OCI-M2 (cell line): Measurements from ENCODE around the gene TTC3.

Experiments
- DNase-seq: peaks from one replicate; lab custom pipeline; 2025; ENCODE audit not compliant: unreplicated experiment; lab: John Stamatoyannopoulos, UW

The TTC3 gene

GRCh38 chr21:37193006-37193405 is 120.0 kb downstream of the TTC3 start:
- no peak for DNase-seq

GRCh38 chr21:37193676-37194075 is 120.6 kb downstream of the TTC3 start:
- DNase-seq = no peak

- no peak for DNase-seq
Observed at GRCh38 chr21:37195059-37195458, 122.0 kb downstream of the TTC3 start.

GRCh38 chr21:37195610-37196009 is 122.6 kb downstream of the TTC3 start:
- DNase-seq = no peak

- DNase-seq = no peak
Observed at GRCh38 chr21:37196847-37197246, 123.8 kb downstream of the TTC3 start.

GRCh38 chr21:37197746-37198145 is 124.7 kb downstream of the TTC3 start:
- DNase-seq = no peak

GRCh38 chr21:37199057-37199924 is 126.2 kb downstream of the TTC3 start:
- DNase-seq = no peak

GRCh38 chr21:37200641-37201480 is 127.8 kb downstream of the TTC3 start:
- DNase-seq = no peak

- DNase-seq = no peak
Observed at GRCh38 chr21:37202221-37203110, 129.4 kb downstream of the TTC3 start.

GRCh38 chr21:37204580-37204979 is 131.5 kb downstream of the TTC3 start:
- no peak for DNase-seq

- no peak for DNase-seq
Observed at GRCh38 chr21:37206496-37206895, 133.4 kb downstream of the TTC3 start.

GRCh38 chr21:37207441-37208009 is 134.5 kb downstream of the TTC3 start:
- DNase-seq = no peak

- peak; percentile 85 for DNase-seq
Observed at GRCh38 chr21:37208056-37208721, 135.1 kb downstream of the TTC3 start.

GRCh38 chr21:37208741-37209225 is 135.7 kb downstream of the TTC3 start:
- DNase-seq = no peak

- no peak for DNase-seq
Observed at GRCh38 chr21:37210130-37210529, 137.1 kb downstream of the TTC3 start.

GRCh38 chr21:37210799-37211198 is 137.7 kb downstream of the TTC3 start:
- DNase-seq = no peak

- DNase-seq = no peak
Observed at GRCh38 chr21:37214952-37215351, 141.9 kb downstream of the TTC3 start.

GRCh38 chr21:37219761-37220432 is 146.8 kb downstream of the TTC3 start:
- DNase-seq = no peak

GRCh38 chr21:37220433-37220980 is 147.5 kb downstream of the TTC3 start:
- DNase-seq = peak; percentile 92
